Nucleus accumbens (tissue), 56 donors: ENCODE results near the gene SP140.
"Not testable (repeated sequence)": the region's sequence is repeated elsewhere in the genome, so short reads cannot be mapped to it uniquely, and the experiment has no call there.

ENCODE experiments used
- DNase-seq, 56 donors: peaks; one replicate each; lab custom pipeline; 2025; lab: John Stamatoyannopoulos, UW

SP140 gene

DNA sequence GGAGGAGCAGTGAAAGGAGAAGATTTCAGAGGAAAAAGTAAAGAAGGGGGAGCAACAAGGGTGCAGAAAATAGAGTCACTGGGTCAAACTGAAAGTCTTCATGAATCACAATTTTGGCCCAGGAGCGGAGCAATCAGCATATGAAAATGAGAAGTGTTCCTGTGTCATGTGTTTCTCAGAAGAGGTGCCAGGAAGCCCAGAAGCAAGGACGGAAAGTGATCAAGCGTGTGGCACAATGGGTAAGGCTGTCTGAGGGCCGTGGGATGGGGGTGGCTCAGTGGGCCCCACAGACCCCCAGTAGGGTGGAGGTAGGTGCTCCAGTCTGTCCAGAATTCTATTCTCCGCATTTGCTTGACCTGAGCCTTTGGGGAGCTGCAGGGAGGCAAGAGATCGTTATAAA lies 44.2 kb downstream of the SP140 start:
- no peak for DNase-seq

DNA sequence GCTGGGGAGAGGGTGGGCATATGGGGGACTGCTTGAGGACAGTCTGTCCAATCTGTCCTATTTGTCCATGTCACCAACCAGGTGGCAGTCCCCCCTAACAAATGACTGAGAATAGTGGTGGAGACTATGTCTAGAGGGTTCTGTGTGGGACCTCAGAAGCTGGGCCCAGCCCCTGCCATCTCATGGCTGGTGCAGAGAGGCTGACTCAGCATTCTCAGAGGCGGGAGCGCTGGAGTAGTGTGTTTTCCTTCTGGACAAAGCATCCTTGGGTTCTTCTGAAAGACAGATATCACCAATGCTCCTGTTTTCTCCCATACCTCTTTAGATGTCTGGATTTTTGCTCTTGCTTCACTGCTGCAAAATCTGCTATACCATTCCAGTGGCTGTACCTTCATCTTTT lies 57.4 kb downstream of the SP140 start:
- DNase-seq, result no peak

DNA sequence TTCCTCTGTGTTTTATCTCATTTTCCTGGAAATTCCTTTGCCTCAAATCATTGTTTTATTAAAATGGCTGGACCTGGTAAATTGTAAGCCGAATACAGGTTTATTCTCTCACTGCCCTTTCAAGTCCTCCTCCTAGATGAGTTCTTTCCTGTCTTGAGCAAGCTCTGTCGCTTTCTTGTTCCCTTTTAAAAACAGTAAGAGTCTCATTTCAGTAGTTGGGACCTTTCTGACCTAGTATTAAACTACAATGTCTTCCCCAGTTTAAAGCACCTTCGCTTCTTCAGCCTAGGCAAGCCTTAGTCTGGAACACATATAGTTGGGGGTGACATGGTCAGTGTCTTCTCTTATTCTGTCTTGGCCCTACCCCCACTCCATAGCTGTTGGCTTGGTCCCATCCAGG lies 60.5 kb downstream of the SP140 start:
- no peak for DNase-seq

- DNase-seq, result not testable (repeated sequence)
Observed at GRCh38 chr2:230289311-230289710, 63.8 kb downstream of the SP140 start.

GRCh38 chr2:230295192-230295591 lies 69.7 kb downstream of the SP140 start:
- DNase-seq, result no peak

- no peak for DNase-seq
Observed at GRCh38 chr2:230296917-230297316, 71.4 kb downstream of the SP140 start.

- DNase-seq, result no peak
Observed at GRCh38 chr2:230299618-230300017, 74.1 kb downstream of the SP140 start.

- DNase-seq, result no peak
Observed at GRCh38 chr2:230305416-230306275, 80.1 kb downstream of the SP140 start.

GRCh38 chr2:230306474-230306873 lies 80.9 kb downstream of the SP140 start:
- no peak for DNase-seq

DNA sequence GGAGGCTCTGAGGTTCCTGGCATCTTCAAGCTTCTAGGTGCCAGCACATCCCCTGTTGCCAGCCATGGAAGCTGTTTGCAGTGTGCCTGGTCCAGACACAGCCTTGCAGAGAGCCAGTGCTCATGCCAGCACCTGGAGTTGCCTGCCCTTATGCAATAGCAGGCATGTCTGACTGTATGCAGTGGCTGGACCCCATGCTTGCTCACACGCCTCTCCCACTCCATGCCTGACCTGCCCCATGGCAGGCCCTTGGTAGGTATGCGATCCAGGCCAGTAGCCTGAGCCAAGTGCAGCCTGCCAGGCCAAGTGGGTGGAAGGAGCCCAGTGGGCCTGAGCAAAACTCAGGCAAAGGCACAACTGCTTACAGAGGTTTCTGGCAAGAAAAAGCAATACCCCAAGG lies 81.9 kb downstream of the SP140 start:
- no peak for DNase-seq

GRCh38 chr2:230308402-230309000 lies 83.0 kb downstream of the SP140 start:
- DNase-seq, result no peak

GRCh38 chr2:230310792-230311191 lies 85.3 kb downstream of the SP140 start:
- DNase-seq, result not testable (repeated sequence)

- DNase-seq, result not testable (repeated sequence)
Observed at GRCh38 chr2:230311634-230312033, 86.1 kb downstream of the SP140 start.

- no peak for DNase-seq
Observed at GRCh38 chr2:230312638-230313037, 87.1 kb downstream of the SP140 start.

DNA sequence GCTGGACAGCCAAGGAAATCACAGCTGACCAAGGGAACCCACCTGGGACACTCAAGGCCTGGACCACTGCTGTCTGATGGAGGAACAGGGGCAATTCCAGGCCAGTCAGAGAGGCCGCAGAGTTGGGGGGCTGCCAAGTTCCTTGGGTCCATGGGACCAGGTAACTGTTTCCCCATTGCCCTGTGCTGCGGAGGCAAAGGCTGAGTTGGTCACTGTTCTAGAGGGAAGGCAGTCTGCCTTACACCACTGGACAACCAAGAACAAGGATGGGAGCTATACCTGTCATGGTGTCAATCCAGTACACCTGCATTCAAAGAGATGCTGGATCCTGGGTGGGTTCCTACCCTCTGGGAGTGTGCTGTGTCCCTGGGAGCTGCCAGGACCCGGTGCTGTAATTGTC lies 91.8 kb downstream of the SP140 start:
- no peak for DNase-seq

DNA sequence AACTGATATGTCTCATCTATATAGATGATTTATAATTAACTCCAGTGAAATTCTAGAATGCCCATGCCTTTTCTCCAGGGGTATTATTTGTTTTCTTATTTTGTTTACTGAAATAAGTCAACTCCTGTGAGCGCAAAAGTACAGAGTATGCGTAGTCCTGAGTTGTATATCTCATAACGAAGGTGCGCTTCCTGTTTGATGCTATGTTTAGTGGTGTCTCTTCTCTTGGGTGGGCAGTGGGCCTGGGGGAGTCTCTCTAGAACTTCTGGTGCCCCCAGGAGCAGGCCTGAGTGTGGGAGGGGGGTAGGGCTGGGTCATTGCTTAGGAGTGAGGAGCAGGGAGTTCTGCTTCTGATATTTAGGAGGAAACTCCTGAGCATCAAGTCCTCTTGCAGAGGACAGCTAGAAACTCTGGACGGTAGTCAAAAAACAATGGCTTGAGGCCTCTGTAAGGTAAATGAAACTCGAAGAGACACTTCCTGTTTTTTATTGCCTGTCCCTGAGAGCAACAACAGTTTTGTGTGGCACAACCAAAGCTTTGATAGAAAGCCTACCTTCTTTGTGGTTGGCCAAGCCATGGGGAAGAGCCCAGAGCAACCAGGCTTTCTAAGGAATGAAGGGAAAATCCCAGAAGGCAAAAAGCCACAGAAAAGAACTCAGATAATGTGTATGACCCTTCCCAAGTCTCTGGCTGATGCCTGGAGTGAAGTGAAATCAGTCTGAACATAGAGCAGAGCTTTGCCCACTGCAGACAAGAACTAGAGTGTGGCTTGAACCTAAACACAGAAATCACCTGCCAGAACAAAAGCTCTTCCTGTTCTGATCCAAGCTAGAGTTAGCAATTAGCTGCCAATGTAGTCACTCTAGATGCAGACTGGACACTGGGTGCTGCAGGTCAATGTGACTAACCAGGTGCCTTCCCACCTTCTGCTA lies 92.9 kb downstream of the SP140 start:
- no peak for DNase-seq

DNA sequence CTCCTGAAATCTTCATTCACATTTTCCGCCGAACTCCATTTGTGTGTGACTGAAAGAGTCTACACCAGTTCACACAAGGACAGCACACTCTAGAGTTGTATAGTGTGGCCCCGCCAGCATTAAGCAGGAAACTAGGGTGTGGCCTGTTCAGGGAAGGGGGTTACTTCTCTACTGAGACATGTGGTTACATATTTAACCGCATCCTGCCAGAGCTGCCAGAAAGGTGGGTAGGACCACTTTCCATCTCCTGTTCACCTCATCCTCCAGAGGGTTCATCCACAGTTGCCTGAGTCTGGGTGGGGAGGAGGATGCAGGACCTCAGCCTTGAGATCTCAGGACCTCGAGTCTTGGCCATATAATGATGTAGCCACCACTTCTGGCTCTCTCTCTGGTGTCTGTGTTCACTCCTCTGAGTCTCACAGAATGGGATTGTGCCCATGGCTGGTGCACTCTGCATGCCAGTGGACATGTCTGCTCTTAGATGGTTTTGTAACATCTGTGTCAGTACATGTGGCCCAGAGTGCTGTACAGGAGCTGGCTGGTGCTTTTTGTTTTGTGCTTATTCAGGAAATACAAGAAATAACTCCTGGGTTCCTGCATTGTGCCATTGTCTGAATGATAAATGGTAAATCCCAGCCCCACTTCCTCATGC lies 93.8 kb downstream of the SP140 start:
- DNase-seq, result no peak

DNA sequence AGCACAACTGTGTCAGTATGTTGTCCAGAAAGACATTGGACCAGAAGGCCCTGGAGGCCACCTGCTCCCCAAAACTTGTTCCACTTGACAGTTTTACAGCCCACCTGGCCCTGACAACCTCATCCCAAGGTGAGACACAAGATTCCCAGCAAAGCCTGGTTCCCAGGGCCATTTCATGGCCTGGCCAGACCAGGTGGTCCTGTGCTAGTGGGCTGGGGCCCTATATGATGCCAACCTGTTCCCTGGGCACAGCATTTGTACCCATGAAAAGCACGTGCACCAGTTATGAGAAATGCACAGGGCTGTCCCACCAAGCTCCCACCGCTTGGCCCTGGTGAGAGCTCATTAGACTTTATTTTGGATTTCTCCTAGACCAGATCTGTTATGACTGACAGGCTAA lies 95.5 kb downstream of the SP140 start:
- no peak for DNase-seq

GRCh38 chr2:230322561-230323384 lies 97.2 kb downstream of the SP140 start:
- DNase-seq, result no peak
